GM12801 (cell line): ENCODE measurements around the gene OR5K2.

Source experiments
- CTCF ChIP-seq: IDR thresholded peaks from one replicate; pipeline ENCODE4 v1.5.1; 2011; ENCODE audit warnings: control low read depth; ENCODE audit not compliant: insufficient read length; ENCODE audit errors: extremely low read depth

OR5K2 gene

GRCh38 chr3:98545940-98546339, 48.5 kb downstream of the OR5K2 start:
- TF ChIP-seq CTCF, result no peak
